SK-N-SH (cell line): ENCODE data around the gene ZNF764. TPM values are rescaled to one million over a fixed set of nuclear protein-coding genes. Genes with fewer than 3 reads are reported as not detected.

Experiments
- CTCF ChIA-PET: fragments of 300-600, 350-600 bp; formaldehyde crosslinking; extraction: SDS; loops from one replicate; lab custom pipeline; 2021; lab: Yijun Ruan, JAX
- POLR2A ChIA-PET: fragments of 350-600 bp; sonication (Branson Sonifier 250); formaldehyde crosslinking; extraction: SDS; loops from one replicate; lab custom pipeline; 2020; ENCODE audit warnings: antibody characterized with exemption, inconsistent platforms; lab: Yijun Ruan, JAX
- DNase-seq: peaks from one replicate; pipeline ENCODE4 v3.0.0; 2012
- H2AFZ ChIP-seq: fragments of 200-600 bp; sonication (generic); 2 replicates; pipeline ENCODE4 v1.8.1; 2016; ENCODE audit warnings: antibody characterized with exemption, mild to moderate bottlenecking, low read depth
- H3F3A ChIP-seq: fragments of 200-600 bp; sonication (generic); replicated peaks from 2 replicates; pipeline ENCODE3; 2016; ENCODE audit warnings: antibody characterized with exemption, mild to moderate bottlenecking; ENCODE audit not compliant: insufficient read depth
- H3K27ac ChIP-seq, 2 experiments: fragments of 200-500 bp in 1 of 2; fragments of 200-600 bp in 1 of 2; sonication (Bioruptor generic) in 1 of 2; sonication (generic), shearing (Covaris generic) in 1 of 2; 2 replicates each; pipeline versions ENCODE4 v1.5.1 to v1.6.1; 2014 to 2016; ENCODE audit warnings: low read depth in 2 of 2, inconsistent platforms in 1 of 2, low read length in 1 of 2, mild to moderate bottlenecking in 1 of 2, mixed read lengths in 1 of 2
- H3K27me3 ChIP-seq: fragments of 200-600 bp; sonication (generic), shearing (Covaris generic); 2 replicates; pipeline ENCODE4 v1.6.1; 2016; ENCODE audit warnings: mixed run types; ENCODE audit not compliant: insufficient read depth
- H3K36me3 ChIP-seq, 2 experiments: fragments of 200-500 bp in 1 of 2; fragments of 200-600 bp in 1 of 2; sonication (Bioruptor generic) in 1 of 2; sonication (generic) in 1 of 2; replicated peaks in 1 of 2; 2 replicates each; pipeline versions ENCODE3 to v1.5.1; 2014 to 2016; ENCODE audit warnings: low read length in 1 of 2, mild to moderate bottlenecking in 1 of 2; ENCODE audit not compliant: insufficient read depth in 2 of 2, control insufficient read depth in 1 of 2
- H3K4me1 ChIP-seq, 2 experiments: fragments of 200-500 bp in 1 of 2; fragments of 200-600 bp in 1 of 2; sonication (Bioruptor generic) in 1 of 2; sonication (generic), shearing (Covaris generic) in 1 of 2; 2 replicates each; pipeline versions ENCODE4 v1.5.1 to v1.6.1; 2014 to 2016; ENCODE audit warnings: low read depth in 1 of 2, low read length in 1 of 2, mixed run types in 1 of 2; ENCODE audit not compliant: insufficient read depth in 2 of 2, control insufficient read depth in 1 of 2
- H3K4me2 ChIP-seq: fragments of 200-600 bp; sonication (generic), shearing (Covaris generic); 2 replicates; pipeline ENCODE4 v1.6.1; 2017; ENCODE audit warnings: mixed run types
- H3K4me3 ChIP-seq, 2 experiments: fragments of 200-500 bp in 1 of 2; fragments of 200-600 bp in 1 of 2; sonication (Bioruptor generic) in 1 of 2; sonication (generic), shearing (Covaris generic) in 1 of 2; 2 replicates each; pipeline versions ENCODE4 v1.5.1 to v1.8.1; 2014 to 2016; ENCODE audit warnings: low read depth in 2 of 2, inconsistent platforms in 1 of 2, low read length in 1 of 2, mild to moderate bottlenecking in 1 of 2, mixed read lengths in 1 of 2, moderate library complexity in 1 of 2
- H3K79me2 ChIP-seq: fragments of 200-600 bp; sonication (generic); 2 replicates; pipeline ENCODE4 v1.8.1; 2017; ENCODE audit warnings: mild to moderate bottlenecking; ENCODE audit not compliant: insufficient read depth
- H3K9ac ChIP-seq: fragments of 200-600 bp; sonication (generic); 2 replicates; pipeline ENCODE4 v1.6.1; 2017; ENCODE audit warnings: mixed run types
- H3K9me2 ChIP-seq: fragments of 200-600 bp; sonication (generic); 2 replicates; pipeline ENCODE4 v1.6.1; 2017; ENCODE audit warnings: mixed run types
- H3K9me3 ChIP-seq: fragments of 200-600 bp; sonication (generic); 2 replicates; pipeline ENCODE4 v1.6.1; 2017; ENCODE audit warnings: mixed run types, mild to moderate bottlenecking, moderate library complexity
- H4K20me1 ChIP-seq: fragments of 200-600 bp; sonication (generic); 2 replicates; pipeline ENCODE4 v1.6.1; 2017; ENCODE audit warnings: mild to moderate bottlenecking, mixed run types; ENCODE audit not compliant: insufficient read depth
- FOSL2 ChIP-seq: IDR thresholded peaks from 2 replicates; pipeline ENCODE4 v1.4.0; 2012; ENCODE audit warnings: low read depth, mild to moderate bottlenecking, moderate library complexity, borderline replicate concordance
- GABPA ChIP-seq: IDR thresholded peaks from 2 replicates; pipeline ENCODE4 v1.4.0; 2012; ENCODE audit warnings: low read depth, mild to moderate bottlenecking
- IRF3 ChIP-seq: fragments of 150-350 bp; IDR thresholded peaks from 2 replicates; pipeline ENCODE4 v1.6.1; 2016; ENCODE audit warnings: mild to moderate bottlenecking, low read depth, low read length
- JUND ChIP-seq: IDR thresholded peaks from 2 replicates; pipeline ENCODE4 v1.4.0; 2012
- MAX ChIP-seq: IDR thresholded peaks from 2 replicates; pipeline ENCODE4 v1.4.0; 2012; ENCODE audit warnings: low read depth
- PBX3 ChIP-seq: IDR thresholded peaks from 2 replicates; pipeline ENCODE4; 2012
- POLR2AphosphoS5 ChIP-seq: IDR thresholded peaks from 2 replicates; pipeline ENCODE4 v1.6.1; 2012; ENCODE audit warnings: low read depth, low read length
- RCOR1 ChIP-seq: fragments of 150-350 bp; IDR thresholded peaks from 2 replicates; pipeline ENCODE4 v1.6.1; 2017; ENCODE audit warnings: antibody characterized with exemption, low read length
- REST ChIP-seq: IDR thresholded peaks from 2 replicates; pipeline ENCODE4 v1.6.1; 2012; ENCODE audit warnings: mild to moderate bottlenecking, low read depth, low read length, moderate library complexity
- RXRA ChIP-seq: IDR thresholded peaks from 2 replicates; pipeline ENCODE4 v1.4.0; 2012; ENCODE audit warnings: low read depth, mild to moderate bottlenecking, borderline replicate concordance
- SIN3A ChIP-seq: IDR thresholded peaks from 2 replicates; pipeline ENCODE4 v1.6.1; 2012; ENCODE audit warnings: low read depth, mild to moderate bottlenecking, low read length, moderate library complexity, borderline replicate concordance
- TAF1 ChIP-seq: IDR thresholded peaks from 2 replicates; pipeline ENCODE4 v1.6.1; 2012; ENCODE audit warnings: low read depth, mild to moderate bottlenecking, low read length, moderate library complexity, borderline replicate concordance
- TEAD4 ChIP-seq: IDR thresholded peaks from 2 replicates; pipeline ENCODE4 v1.4.0; 2012; ENCODE audit warnings: mild to moderate bottlenecking, borderline replicate concordance; ENCODE audit not compliant: insufficient read depth
- USF2 ChIP-seq: fragments of 150-350 bp; IDR thresholded peaks from 2 replicates; pipeline ENCODE4 v1.6.1; 2017; ENCODE audit warnings: antibody characterized with exemption, low read length, low read depth, borderline replicate concordance
- WGBS: methylation state at CpG from one replicate; pipeline ENCODE4 v1.1.6; 2017; ENCODE audit warnings: low lambda C conversion rate; 5-methylcytosine and 5-hydroxymethylcytosine counted together
- polyA plus RNA-seq, 3 experiments: library from polyadenylated mRNA; depleted of rRNA; stranded (reverse); fragments of >200 nt; gene quantifications; 2 replicates each; pipeline ENCODE4 v1.2.3, GENCODE V29; 2012

The ZNF764 gene
- polyA plus RNA-seq, 1 of the 3 experiments (the other 2 are of a cell fraction), result 2.8 TPM

GRCh38 chr16:30566531-30566930 lies 8.4 kb upstream of the ZNF764 start:
- Histone ChIP-seq H3K27me3 (no peaks in the 10 kb centered on the region), H3K9me3 (no peaks in the 10 kb centered on the region), H4K20me1 (no peaks in the 10 kb centered on the region), H3K9ac (no peak overlapping the region), H3F3A (peaks cover 9% of the 10 kb centered on the region), H3K36me3 (no peaks in the 10 kb centered on the region), H3K4me2 (no peak overlapping the region), H3K4me3 (no peak overlapping the region), H2AFZ (no peak overlapping the region), H3K27ac (no peak overlapping the region), H3K79me2 (no peaks in the 10 kb centered on the region; the same call in 1 of the 2 replicates), H3K9me2 (no peaks in the 10 kb centered on the region), H3K4me1 (peaks cover 0 to 7% of the 10 kb centered on the region in 2 experiments; a peak in 1 of 4 replicates)
- no peak for DNase-seq
- CTCF ChIA-PET, result interaction anchor here (1.1 to 1.8 kb wide), 4 partner anchors 15 to 136 kb away, joined by 3 to 7 read pairs (median 4); partner anchors contain the start of genes DCTPP1 and ZNF747
- TF ChIP-seq MAX (no peak), RXRA (no peak), POLR2AphosphoS5 (no peak), USF2 (no peak), JUND (no peak), IRF3 (no peak), SIN3A (no peak), GABPA (no peak), REST (no peak), TAF1 (no peak), RCOR1 (no peak), FOSL2 (no peak), PBX3 (no peak), TEAD4 (no peak)
- POLR2A ChIA-PET, result interaction anchor here (1.3 kb wide), 1 partner anchor 9 kb away, joined by 4 read pairs; no protein-coding TSS in a partner anchor
- WGBS, result 85% methylated on average over 4 of the region's 4 CpGs
